IPS DF 4.7 (cell line): Measurements from ENCODE around the gene PDE6G.
A peak's percentile ranks its signal among the peaks of the same experiment; 100 is the strongest.
"Not testable (repeated sequence)": the region's sequence is repeated elsewhere in the genome, so short reads cannot be mapped to it uniquely, and the experiment has no call there.

ENCODE experiments used
- DNase-seq: peaks from one replicate; pipeline ENCODE4 v3.0.0-alpha.2; 2013; ENCODE audit warnings: low spot score; ENCODE audit errors: extremely low read depth

PDE6G gene

DNA sequence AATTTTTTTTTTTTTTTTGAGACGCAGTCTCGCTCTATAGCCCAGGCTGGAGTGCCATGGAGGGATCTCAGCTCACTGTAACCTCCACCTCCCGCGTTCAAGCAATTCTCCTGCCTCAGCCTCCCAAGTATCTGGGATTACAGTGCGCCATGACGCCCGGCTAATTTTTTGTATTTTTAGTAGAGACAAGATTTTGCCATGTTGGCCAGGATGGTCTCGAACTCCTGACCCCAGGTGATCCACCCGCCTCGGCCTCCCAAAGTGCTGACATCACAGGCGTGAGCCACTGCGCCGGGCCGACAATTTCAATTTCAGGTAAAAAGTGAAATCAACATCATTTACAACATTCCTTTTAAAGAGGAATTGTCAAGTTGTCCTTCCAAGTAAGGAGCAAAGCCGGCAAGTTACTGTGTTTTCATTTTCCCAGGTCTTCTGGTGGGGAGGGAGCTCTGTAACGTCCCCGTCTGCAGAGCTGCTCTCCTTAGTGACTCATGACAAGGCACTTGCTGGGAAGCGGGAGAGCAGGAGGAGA is 20.3 kb downstream of the PDE6G start:
- no peak for DNase-seq

DNA sequence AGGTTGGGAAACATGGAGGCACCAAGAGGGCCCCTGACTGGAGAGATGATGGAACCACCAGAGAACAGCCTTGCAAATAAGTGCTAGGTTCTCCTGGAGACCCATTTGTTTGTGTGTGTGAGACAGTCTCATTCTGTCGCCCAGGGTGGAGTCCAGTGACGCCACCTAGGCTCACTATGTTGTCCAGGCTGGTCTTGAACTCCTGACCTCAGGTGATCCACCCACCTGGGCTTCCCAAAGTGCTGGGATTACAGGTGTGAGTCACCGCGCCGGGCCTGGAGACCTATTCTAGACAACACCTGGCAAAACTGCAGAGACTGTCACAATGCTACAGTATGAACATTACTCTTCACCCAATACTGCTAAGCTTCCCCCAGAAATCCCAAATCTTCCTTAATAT is 20.9 kb downstream of the PDE6G start:
- no peak for DNase-seq

DNA sequence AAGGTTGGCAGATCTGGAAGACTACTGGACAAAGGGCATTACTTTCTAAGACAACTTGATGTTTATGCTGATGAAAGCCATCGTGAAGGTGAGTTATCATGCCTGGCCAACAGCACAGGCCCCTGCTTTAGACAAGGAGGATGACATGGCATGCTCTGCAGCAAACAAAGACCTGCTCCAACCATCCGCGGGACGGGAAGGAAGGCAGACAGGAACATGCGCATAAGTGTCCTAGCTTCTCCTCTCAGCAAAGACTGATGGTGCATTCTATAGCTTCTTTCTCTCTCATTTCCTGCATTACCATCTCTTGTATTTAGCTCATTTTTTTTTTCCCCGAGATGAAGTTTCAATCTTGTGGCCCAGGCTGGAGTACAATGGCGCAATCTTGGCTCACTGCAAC is 24.9 kb downstream of the PDE6G start:
- no peak for DNase-seq

DNA sequence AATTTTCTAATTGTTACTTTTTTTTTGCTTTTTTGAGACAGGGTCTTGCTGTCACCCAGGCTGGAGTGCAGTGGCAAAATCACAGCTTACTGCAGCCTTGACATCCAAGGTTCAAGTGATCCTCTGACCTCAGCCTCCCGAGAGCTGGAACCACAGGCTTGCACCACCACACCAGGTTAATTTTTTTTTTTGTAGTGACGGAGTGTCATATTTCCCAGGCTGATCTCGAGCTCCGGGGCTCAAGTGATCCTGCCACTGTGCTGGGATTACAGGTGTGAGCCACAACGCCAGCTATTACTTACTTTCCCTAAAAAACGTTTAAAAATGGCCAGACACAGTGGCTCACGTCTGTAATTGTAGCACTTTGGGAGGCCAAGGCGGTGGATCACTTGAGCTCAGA is 26.1 kb downstream of the PDE6G start:
- no peak for DNase-seq

DNA sequence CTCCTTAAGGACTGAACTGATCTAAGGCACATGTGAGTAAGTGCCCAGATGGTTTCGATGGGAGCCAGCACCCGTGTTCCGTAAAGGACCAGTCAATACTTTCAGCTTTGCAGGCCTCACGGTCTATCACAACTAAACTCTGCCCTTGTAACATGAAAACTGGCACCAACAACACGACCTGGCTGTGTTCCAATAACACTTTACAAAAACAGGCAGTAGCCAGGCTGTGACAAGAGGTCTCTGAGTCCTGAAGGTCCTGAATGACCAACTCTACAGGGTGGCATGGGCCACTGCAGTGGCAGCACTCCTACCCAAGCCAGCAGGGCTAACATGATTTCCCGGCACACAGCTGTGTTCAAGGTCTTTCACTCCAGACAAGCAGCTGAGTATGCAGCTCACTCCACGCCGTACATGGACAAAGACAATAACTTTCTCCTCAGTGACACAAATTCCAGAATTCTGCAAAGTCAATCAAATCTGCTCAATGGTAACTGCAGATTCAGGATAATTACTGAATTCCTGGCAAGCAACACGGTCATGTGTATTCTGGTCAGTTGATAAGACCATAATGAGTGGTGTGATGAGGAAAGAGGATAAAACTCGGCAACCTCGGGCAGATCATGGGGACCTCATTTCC is 34.7 kb downstream of the PDE6G start:
- DNase-seq, result no peak

DNA sequence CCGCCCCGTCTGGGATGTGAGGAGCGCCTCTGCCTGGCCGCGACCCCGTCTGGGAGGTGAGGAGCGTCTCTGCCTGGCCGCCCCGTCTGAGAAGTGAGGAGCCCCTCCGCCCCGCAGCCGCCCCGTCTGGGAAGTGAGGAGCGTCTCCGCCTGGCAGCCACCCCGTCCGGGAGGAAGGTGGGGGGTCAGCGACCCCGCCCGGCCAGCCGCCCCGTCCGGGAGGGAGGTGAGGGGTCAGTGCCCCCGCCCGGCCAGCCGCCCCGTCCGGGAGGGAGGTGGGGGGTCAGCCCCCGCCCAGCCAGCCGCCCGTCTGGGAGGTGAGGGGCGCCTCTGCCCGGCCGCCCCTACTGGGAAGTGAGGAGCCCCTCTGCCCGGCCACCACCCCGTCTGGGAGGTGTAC is 38.0 kb downstream of the PDE6G start:
- not testable (repeated sequence) for DNase-seq

DNA sequence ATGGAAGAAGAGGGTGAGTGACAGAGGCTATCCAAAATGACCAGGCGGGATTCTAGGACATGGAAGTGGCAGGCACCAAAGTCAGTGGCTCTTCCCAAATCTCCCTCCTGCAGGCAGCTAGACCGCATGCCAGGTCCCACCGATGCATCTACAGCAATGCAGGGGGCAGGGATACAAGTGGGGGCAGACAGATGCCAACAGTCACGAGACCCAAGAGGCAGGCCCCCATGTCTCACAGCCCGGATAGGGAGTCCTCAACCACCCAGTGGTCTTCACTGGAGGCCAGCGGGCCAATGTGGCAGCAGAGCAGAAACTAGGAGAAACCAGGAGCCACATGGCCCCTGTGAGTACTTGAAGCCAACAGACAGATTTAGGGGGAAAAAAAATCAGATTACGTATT is 39.5 kb downstream of the PDE6G start:
- no peak for DNase-seq

DNA sequence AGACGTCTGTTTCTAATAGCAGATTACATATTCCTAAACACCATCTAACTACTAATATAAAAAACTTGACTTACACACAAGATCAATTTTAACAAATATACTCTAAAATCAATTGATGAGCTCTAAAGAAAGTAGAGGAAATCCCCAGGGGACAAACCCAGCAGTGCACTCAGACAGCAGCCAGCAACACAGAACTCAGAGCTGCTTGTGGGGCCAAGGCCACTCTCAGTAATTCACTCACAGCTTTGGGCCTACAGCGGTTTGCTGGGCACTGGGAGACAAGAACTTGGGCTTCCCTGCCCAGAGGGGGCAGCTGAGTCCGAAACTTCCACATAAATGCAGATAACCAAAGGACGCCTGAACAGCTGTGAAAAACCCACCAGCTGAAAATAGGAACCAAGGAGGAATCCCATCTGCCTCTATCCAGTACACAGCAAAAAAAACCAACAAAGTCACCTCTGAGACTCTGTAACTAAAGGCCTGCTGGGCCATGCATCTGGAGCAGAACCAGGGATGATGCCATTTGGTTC is 40.9 kb downstream of the PDE6G start:
- DNase-seq, result no peak

DNA sequence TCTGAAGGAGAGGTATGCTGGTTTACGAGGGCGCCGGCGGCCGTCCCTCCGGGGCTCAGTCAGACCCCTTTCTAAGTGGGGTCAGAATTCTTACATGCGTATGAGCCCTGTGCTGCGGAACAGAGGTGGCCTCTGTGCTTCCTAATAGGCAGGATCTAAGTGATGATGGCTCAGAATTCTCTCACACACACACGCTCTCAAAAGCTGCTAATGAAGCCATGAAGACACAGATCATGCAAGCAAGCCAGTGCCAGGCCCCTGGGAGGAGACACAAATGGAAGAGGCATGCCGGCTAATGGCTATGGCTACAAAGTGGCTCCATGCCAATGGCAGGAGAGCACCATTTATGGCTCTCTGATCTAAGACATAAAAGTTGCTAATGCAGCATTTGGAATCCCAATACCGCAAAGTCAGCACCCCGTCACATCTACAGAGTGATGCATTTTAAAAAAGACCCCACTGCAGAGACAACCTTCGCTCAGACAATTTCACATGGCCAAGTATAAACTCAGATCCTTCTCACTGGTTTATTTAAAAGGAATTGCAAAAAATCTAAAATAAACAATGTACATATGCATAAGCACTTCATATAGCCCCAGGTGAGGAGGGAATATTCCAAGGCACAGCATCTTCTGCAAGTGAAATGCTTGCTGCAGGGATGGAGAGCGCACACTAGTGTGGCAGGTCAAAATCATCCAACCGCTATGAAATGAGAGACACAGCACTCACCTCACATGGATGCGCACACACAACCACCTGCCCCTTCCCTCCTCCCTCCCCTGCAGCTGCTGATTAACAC is 44.0 kb downstream of the PDE6G start:
- no peak for DNase-seq

DNA sequence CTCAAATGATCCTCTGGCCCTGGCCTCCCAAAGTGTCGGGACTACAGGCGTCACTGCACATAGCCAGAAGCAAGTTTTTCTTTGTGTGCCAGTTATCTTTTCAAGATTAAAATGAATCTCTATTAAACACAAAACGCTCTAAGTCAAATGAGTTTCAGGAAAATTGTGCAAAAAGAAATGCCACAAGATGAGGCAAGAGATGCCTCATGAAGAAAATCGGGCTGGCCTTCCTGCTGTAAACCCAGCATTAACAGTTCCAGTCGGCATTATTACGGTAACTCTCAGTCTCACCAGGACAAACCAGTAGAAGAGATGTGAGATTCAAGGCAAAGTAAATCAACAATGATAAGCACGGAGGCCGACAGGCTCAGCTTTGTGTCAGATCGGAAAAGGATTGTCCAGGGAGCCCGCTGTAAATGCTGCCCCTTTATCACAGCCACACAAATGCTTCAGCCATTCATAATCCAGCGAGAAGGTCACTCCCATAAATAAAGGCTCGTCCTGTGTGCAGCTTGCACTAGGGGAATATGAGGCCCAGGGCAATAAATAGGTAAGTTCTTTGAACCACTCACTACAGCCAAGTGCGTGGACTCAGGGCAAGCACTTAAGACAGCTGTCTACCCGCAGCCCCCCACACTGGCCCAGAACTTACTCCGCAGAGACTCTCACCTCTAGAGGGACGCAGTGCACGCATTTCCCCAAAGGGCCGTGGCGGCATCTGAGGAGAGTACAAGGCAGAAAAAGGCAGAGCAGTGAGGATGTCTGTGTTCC is 46.6 kb downstream of the PDE6G start:
- DNase-seq, result no peak

DNA sequence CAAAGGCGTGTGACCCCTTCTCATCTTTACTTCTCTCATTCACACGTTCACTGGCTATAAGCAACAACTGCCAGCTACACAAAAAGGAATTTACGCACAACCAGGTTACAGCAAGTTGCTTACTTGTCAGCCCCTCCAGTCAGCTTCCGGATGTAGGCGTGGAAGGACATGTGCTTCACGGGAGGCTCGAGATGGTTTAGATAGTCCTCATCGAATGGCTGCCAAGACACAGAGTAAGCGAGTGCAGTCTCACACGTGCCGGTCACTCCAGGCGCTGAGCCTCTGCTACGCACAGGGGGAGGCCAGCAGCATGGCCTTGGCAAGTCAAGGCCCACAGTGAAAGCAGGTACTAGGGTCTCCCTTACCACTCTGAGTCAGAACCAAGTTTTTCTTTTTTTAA is 47.7 kb downstream of the PDE6G start:
- no peak for DNase-seq

DNA sequence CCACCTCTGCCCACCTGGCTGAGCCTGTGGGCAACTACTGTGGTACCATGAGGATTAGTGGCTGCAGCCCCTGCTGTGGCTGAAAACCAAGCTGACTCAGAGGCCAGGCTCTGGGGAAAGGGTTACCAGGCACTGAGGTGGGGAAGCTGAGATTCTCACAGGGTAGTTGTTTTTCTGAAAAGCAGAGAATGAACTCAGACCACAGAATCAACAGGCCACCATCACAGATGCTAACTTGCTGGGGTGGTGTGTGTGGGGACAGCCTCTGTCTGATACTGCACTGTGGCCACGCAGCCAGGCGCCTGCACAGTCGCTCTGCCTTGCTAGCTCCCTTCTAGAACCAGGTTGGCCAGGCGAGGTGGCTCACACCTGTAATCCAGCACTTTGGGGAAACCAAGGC is 48.3 kb downstream of the PDE6G start:
- DNase-seq, result no peak

DNA sequence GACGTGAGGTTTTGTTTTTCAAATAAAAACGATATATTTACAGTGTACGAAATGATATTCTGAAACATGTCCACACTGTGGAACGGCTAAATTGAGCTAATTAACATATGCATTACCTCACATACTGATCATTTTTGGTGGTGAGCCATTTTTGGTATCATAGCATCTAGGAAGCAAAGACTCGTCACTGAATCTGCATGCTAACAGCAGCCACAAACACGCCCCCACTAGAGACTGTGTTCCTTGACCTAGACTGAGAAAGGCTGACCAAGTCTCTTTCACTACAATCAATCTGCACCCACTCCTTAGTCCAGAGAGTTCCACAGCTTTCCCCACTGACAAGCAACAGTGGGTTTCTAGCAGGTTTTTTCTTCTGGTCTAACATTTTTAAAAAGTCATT is 48.9 kb downstream of the PDE6G start:
- no peak for DNase-seq

DNA sequence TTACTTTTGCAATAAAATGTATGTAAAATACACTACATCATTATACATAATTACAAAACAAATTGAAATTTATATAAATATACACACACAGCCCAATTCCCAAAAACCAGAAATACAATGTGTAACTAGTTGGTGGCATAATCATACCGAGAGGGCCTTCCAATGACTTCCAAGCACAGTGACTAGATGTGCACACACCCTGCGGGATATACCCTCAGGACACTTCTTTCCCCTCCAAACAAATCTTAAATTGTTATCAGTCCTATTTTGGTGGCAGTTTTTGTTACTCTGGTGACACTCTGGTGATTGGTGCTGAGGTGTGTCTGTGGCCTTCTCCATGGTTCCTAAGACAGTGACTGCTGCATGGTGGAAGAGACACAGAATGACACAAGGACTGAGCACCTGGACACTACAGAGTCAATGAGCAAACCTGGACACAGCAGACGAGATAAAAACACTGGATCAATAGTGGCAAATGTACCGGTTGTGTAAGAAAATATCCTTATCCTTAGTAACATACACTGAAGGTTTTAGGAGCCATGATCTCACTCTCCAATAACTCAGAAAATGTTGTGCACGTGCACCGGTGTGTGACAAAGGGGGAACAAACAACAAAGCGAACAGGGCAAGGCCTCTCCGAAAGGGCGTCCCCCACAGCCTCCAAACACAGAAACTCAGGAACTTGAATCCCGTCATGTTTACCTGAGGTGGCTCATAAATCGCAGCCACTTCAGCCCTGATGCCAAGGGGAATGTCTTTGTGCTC is 52.3 kb downstream of the PDE6G start:
- DNase-seq, result no peak

DNA sequence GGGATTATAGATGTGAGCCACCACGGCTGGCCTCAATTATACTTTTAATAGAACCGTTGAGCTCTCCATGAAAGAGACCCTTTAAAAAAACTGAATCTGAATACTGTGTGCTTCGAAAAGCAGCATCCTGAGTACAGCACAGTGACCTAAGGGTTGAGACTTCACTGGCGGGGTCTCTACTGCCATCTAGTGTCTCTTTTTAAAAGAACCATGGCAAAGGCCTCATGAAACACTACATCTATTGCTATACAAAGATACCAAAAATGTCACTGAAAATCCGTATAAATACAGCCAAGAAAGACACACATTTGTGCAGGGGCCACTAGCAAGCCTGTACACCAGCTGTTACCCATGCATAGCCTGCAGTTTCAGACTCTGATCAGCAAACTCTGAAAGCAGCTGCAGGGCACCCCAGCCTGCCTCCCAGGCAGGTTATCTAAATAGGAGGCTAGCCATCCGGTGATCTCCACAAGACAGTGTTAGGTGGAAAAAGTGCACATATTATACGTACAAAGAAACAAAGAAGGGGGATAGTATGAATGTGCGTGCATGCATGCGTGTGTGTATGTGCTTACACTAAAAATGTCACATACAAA is 54.7 kb downstream of the PDE6G start:
- peak; percentile 19 for DNase-seq
